HepG2 (cell line): ENCODE measurements around the gene METTL5. TPM values are rescaled to one million over a fixed set of nuclear protein-coding genes. Genes with fewer than 3 reads are reported as not detected.

ENCODE experiments used
- EHMT2 ChIP-seq: fragments of 200-600 bp; sonication (generic); IDR thresholded peaks from 2 replicates; pipeline ENCODE4 v1.7.0; 2017; ENCODE audit warnings: antibody characterized with exemption, low read depth, low read length, borderline replicate concordance
- FOXA1 ChIP-seq, 2 experiments: fragments of 450-650 bp in 1 of 2; sonication (generic) in 1 of 2; formaldehyde crosslinking in 1 of 2; IDR thresholded peaks; 2 replicates each; pipeline versions ENCODE4 v1.4.0 to v1.6.1; 2016 to 2020; ENCODE audit warnings: missing genetic modification reagents in 1 of 2
- KMT2B ChIP-seq: IDR thresholded peaks from 2 replicates; pipeline ENCODE4 v1.6.1; 2016; ENCODE audit warnings: missing genetic modification reagents, missing compliant biosample characterization
- MTF2 ChIP-seq: sonication (generic); formaldehyde crosslinking; IDR thresholded peaks from 2 replicates; pipeline ENCODE4 v1.5.0; 2020; ENCODE audit warnings: missing genetic modification reagents, borderline replicate concordance
- PATZ1 ChIP-seq: sonication (generic); formaldehyde crosslinking; IDR thresholded peaks from 2 replicates; pipeline ENCODE4 v1.4.0; 2020; ENCODE audit warnings: missing genetic modification reagents
- PRPF4 ChIP-seq: fragments of 200-400 bp; formaldehyde crosslinking; IDR thresholded peaks from 2 replicates; pipeline ENCODE4 v1.6.1; 2016; ENCODE audit warnings: low read length, low read depth; ENCODE audit not compliant: poor library complexity, severe bottlenecking
- SRY ChIP-seq: sonication (generic); formaldehyde crosslinking; IDR thresholded peaks from 2 replicates; pipeline ENCODE4 v1.8.0; 2022; ENCODE audit warnings: mild to moderate bottlenecking, missing genetic modification reagents
- UBTF ChIP-seq: sonication (generic); formaldehyde crosslinking; IDR thresholded peaks from 2 replicates; pipeline ENCODE4 v1.4.0; 2020; ENCODE audit warnings: mild to moderate bottlenecking, missing genetic modification reagents
- ZBTB38 ChIP-seq: sonication (generic); formaldehyde crosslinking; IDR thresholded peaks from 2 replicates; pipeline ENCODE4 v1.5.1; 2020; ENCODE audit warnings: mild to moderate bottlenecking, missing genetic modification reagents
- ZFYVE20 ChIP-seq: sonication (generic); formaldehyde crosslinking; IDR thresholded peaks from 2 replicates; pipeline ENCODE4 v1.8.0; 2023; ENCODE audit warnings: low read depth, mild to moderate bottlenecking, moderate library complexity, missing genetic modification reagents, borderline replicate concordance
- ZNF274 ChIP-seq: sonication (generic); formaldehyde crosslinking; IDR thresholded peaks from 2 replicates; pipeline ENCODE4 v1.5.1; 2020; ENCODE audit warnings: mild to moderate bottlenecking, missing genetic modification reagents
- ZNF879 ChIP-seq: sonication (generic); formaldehyde crosslinking; IDR thresholded peaks from 2 replicates; pipeline ENCODE4 v1.8.1; 2023; ENCODE audit warnings: missing genetic modification reagents
- polyA plus RNA-seq, 8 experiments: library from polyadenylated mRNA; depleted of rRNA in 3 of 8; stranded (reverse) in 7 of 8; unstranded in 1 of 8; fragments of >200 nt; fragmentation: Illumina TruSeq in 4 of 8; extraction: Trizol in 4 of 8; gene quantifications; 2 replicates each; pipeline versions ENCODE4 v1.2.1 to v1.2.3, GENCODE V29; 2011 to 2016; ENCODE audit warnings: low read depth in 4 of 8, missing spikeins in 1 of 8, mixed read lengths in 1 of 8; ENCODE audit not compliant: insufficient read depth in 1 of 8
- total RNA-seq, 5 experiments: library from RNA; depleted of rRNA; stranded (reverse); fragments of >200 nt; fragmentation: Illumina TruSeq; extraction: Trizol; gene quantifications; 2 replicates each; pipeline ENCODE4 v1.2.3, GENCODE V29; 2016; ENCODE audit warnings: low read depth in 1 of 5
- TF ChIP-seq, protein P1 (sequence below): sonication (generic); formaldehyde crosslinking; IDR thresholded peaks from 2 replicates; pipeline ENCODE4 v1.4.0; 2020; ENCODE audit warnings: low read depth, missing genetic modification reagents
- TF ChIP-seq, protein P2 (sequence below): sonication (generic); formaldehyde crosslinking; IDR thresholded peaks from 2 replicates; pipeline ENCODE4 v1.5.0; 2020; ENCODE audit warnings: mild to moderate bottlenecking, missing genetic modification reagents

METTL5 gene
- total and polyA plus RNA-seq, 2 of the 13 experiments (the other 11 are each of a cell fraction or from before 2014, with no cell fraction given), result 50.7 to 95.1 TPM

DNA sequence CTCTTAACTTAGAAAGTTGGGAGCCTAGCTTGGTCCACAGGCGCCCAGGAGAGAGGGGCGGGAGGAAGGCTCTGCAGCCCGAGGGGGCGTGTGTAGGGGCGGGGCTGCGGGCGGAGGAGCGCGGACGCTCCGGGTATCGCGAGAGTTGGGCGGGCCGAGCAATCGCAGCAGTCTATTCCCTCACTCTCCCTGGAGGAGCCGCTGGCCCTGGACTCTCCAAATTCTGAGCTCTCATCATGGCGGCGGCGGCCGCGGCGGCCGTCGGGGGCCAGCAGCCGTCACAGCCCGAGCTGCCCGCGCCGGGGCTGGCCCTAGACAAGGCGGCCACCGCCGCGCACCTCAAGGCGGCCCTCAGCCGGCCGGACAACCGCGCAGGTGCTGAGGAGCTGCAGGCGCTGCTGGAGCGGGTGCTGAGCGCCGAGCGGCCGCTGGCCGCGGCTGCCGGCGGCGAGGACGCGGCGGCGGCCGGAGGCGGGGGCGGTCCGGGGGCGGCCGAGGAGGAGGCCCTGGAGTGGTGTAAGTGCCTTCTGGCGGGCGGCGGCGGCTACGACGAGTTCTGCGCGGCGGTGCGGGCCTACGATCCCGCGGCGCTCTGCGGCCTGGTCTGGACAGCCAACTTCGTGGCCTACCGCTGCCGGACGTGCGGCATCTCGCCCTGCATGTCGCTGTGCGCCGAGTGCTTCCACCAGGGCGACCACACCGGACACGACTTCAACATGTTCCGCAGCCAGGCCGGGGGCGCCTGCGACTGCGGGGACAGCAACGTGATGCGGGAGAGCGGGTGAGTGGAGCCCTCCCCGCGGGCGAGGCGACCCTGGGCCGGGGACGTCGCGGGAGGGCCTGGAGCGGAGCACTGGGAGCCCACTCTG, 2.8 kb upstream of the METTL5 start, which contains the start of gene UBR3 (continued):
- peak; percentile 63; the same call in 1 of the 2 replicates for TF ChIP-seq ZNF274 (CRISPR knock-in tag)
- TF ChIP-seq ZNF879 (CRISPR knock-in tag), result peak; percentile 89
- TF ChIP-seq MTF2 (CRISPR knock-in tag), result no peak
- peak; percentile 63; the same call in 1 of the 2 replicates for TF ChIP-seq KMT2B (CRISPR knock-in tag)
- TF ChIP-seq FOXA1 (IDR thresholded peaks at IDR 0.05), result no peak
- 0 out of 2 replicates have a peak, but pooled peaks have one; percentile 15 for TF ChIP-seq FOXA1 (CRISPR knock-in tag; IDR thresholded peaks at IDR 0.05)
- peak; percentile 57 for TF ChIP-seq PATZ1
- TF ChIP-seq ZBTB38, result peak; percentile 28; the same call in 1 of the 2 replicates
- no peak for TF ChIP-seq PRPF4
- TF ChIP-seq, protein P1, sequence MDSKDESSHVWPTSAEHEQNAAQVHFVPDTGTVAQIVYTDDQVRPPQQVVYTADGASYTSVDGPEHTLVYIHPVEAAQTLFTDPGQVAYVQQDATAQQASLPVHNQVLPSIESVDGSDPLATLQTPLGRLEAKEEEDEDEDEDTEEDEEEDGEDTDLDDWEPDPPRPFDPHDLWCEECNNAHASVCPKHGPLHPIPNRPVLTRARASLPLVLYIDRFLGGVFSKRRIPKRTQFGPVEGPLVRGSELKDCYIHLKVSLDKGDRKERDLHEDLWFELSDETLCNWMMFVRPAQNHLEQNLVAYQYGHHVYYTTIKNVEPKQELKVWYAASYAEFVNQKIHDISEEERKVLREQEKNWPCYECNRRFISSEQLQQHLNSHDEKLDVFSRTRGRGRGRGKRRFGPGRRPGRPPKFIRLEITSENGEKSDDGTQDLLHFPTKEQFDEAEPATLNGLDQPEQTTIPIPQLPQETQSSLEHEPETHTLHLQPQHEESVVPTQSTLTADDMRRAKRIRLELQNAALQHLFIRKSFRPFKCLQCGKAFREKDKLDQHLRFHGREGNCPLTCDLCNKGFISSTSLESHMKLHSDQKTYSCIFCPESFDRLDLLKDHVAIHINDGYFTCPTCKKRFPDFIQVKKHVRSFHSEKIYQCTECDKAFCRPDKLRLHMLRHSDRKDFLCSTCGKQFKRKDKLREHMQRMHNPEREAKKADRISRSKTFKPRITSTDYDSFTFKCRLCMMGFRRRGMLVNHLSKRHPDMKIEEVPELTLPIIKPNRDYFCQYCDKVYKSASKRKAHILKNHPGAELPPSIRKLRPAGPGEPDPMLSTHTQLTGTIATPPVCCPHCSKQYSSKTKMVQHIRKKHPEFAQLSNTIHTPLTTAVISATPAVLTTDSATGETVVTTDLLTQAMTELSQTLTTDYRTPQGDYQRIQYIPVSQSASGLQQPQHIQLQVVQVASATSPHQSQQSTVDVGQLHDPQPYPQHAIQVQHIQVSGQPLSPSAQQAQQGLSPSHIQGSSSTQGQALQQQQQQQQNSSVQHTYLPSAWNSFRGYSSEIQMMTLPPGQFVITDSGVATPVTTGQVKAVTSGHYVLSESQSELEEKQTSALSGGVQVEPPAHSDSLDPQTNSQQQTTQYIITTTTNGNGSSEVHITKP (CRISPR knock-in tag), result no peak
- TF ChIP-seq ZFYVE20 (CRISPR knock-in tag), result 0 out of 2 replicates have a peak, but pooled peaks have one; percentile 54
- TF ChIP-seq, protein P2, sequence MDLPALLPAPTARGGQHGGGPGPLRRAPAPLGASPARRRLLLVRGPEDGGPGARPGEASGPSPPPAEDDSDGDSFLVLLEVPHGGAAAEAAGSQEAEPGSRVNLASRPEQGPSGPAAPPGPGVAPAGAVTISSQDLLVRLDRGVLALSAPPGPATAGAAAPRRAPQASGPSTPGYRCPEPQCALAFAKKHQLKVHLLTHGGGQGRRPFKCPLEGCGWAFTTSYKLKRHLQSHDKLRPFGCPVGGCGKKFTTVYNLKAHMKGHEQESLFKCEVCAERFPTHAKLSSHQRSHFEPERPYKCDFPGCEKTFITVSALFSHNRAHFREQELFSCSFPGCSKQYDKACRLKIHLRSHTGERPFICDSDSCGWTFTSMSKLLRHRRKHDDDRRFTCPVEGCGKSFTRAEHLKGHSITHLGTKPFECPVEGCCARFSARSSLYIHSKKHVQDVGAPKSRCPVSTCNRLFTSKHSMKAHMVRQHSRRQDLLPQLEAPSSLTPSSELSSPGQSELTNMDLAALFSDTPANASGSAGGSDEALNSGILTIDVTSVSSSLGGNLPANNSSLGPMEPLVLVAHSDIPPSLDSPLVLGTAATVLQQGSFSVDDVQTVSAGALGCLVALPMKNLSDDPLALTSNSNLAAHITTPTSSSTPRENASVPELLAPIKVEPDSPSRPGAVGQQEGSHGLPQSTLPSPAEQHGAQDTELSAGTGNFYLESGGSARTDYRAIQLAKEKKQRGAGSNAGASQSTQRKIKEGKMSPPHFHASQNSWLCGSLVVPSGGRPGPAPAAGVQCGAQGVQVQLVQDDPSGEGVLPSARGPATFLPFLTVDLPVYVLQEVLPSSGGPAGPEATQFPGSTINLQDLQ, result peak; percentile 85
- peak; percentile 61; the same call in 1 of the 2 replicates for TF ChIP-seq SRY (CRISPR knock-in tag)
- TF ChIP-seq UBTF (CRISPR knock-in tag), result peak; percentile 93
- no peak for TF ChIP-seq EHMT2
